Mesothelial cell of epicardium (in vitro differentiated cells): ENCODE measurements around the gene LUZP1. TPM values are rescaled to one million over a fixed set of nuclear protein-coding genes. Genes with fewer than 3 reads are reported as not detected.

Experiments
- DNase-seq, 2 experiments: peaks; one replicate each; pipeline ENCODE4 v3.0.0; 2021; ENCODE audit warnings: low spot score in 2 of 2; ENCODE audit not compliant: unreplicated experiment in 2 of 2
- H3K27ac Mint-ChIP-seq: 2 replicates; pipeline ENCODE4 v1.8.0; 2021; ENCODE audit warnings: mixed read lengths
- H3K27me3 Mint-ChIP-seq: 2 replicates; pipeline ENCODE4 v1.8.0; 2021; ENCODE audit warnings: low read depth, mixed read lengths
- H3K36me3 Mint-ChIP-seq: 2 replicates; pipeline ENCODE4 v1.8.0; 2021; ENCODE audit warnings: mixed read lengths
- H3K4me1 Mint-ChIP-seq: 2 replicates; pipeline ENCODE4 v1.8.0; 2021; ENCODE audit warnings: mixed read lengths
- H3K4me3 Mint-ChIP-seq: 2 replicates; pipeline ENCODE4 v1.8.0; 2021; ENCODE audit warnings: mild to moderate bottlenecking, moderate library complexity, mixed read lengths
- H3K9me3 Mint-ChIP-seq: 2 replicates; pipeline ENCODE4 v1.8.0; 2021; ENCODE audit warnings: mixed read lengths
- CTCF ChIP-seq: fragments of 200-600 bp; sonication (generic); IDR thresholded peaks from one replicate; pipeline ENCODE4 v1.5.0; 2021; ENCODE audit warnings: antibody characterized with exemption; ENCODE audit not compliant: unreplicated experiment
- total RNA-seq: library from RNA; stranded (reverse); gene quantifications from 3 replicates; pipeline ENCODE4 v1.2.1, GENCODE V29; 2021

The LUZP1 gene
- total RNA-seq, 1 donor from 2014 or later: 67.6 TPM

- Mint-ChIP-seq H3K4me1 (no peaks in the 10 kb centered on the region), H3K4me3 (no peak overlapping the region), H3K27ac (no peak overlapping the region), H3K27me3 (no peaks in the 10 kb centered on the region), H3K36me3 (peaks cover 36% of the 10 kb centered on the region), H3K9me3 (no peaks in the 10 kb centered on the region)
- no peak for DNase-seq
- no peak for TF ChIP-seq CTCF
Measured at GRCh38 chr1:23057301-23057700, 111.4 kb downstream of the LUZP1 start.

- Mint-ChIP-seq H3K4me3 (no peak overlapping the region), H3K9me3 (no peaks in the 10 kb centered on the region), H3K36me3 (peaks cover 20% of the 10 kb centered on the region), H3K27me3 (no peaks in the 10 kb centered on the region), H3K4me1 (peaks cover 16% of the 10 kb centered on the region), H3K27ac (peak overlapping the region; percentile 30)
- no peak for DNase-seq
- TF ChIP-seq CTCF: no peak
Measured at GRCh38 chr1:23051290-23051909, 117.3 kb downstream of the LUZP1 start.

GRCh38 chr1:23050201-23050600, 118.5 kb downstream of the LUZP1 start:
- peaks cover 23% of the 10 kb centered on the region for H3K4me1 Mint-ChIP-seq
- peaks cover 20% of the 10 kb centered on the region for H3K36me3 Mint-ChIP-seq
- H3K9me3 Mint-ChIP-seq: no peaks in the 10 kb centered on the region
- peak overlapping the region; percentile 87 for H3K27ac Mint-ChIP-seq
- DNase-seq: no peak
- H3K4me3 Mint-ChIP-seq: no peak overlapping the region
- H3K27me3 Mint-ChIP-seq: no peaks in the 10 kb centered on the region
- TF ChIP-seq CTCF: no peak

- DNase-seq: no peak
- Mint-ChIP-seq H3K4me3 (no peak overlapping the region), H3K9me3 (no peaks in the 10 kb centered on the region), H3K4me1 (peaks cover 33% of the 10 kb centered on the region), H3K36me3 (peaks cover 8% of the 10 kb centered on the region), H3K27me3 (no peaks in the 10 kb centered on the region), H3K27ac (peak overlapping the region; percentile 39)
- TF ChIP-seq CTCF: no peak
Measured at GRCh38 chr1:23044035-23044434, 124.6 kb downstream of the LUZP1 start.

GRCh38 chr1:23040509-23040908, 128.1 kb downstream of the LUZP1 start:
- no peak for DNase-seq
- Mint-ChIP-seq H3K36me3 (peaks cover 7% of the 10 kb centered on the region), H3K27ac (peak overlapping the region; percentile 54), H3K4me3 (no peak overlapping the region), H3K9me3 (no peaks in the 10 kb centered on the region), H3K27me3 (no peaks in the 10 kb centered on the region), H3K4me1 (peaks cover 33% of the 10 kb centered on the region)
- no peak for TF ChIP-seq CTCF
